B cell (primary cell): ENCODE data around the gene ENC1. TPM values are rescaled to one million over a fixed set of nuclear protein-coding genes. Genes with fewer than 3 reads are reported as not detected.

Experiments
- ATAC-seq: fragments of 200-7000 bp; cut with Tn5 transposase; one replicate; pipeline ENCODE4 v1.10.0; 2021; ENCODE audit warnings: low read depth, mild to moderate bottlenecking, moderate number of reproducible peaks, moderate library complexity
- CTCF ChIA-PET: fragments of 350-600 bp; sonication (Branson Sonifier 250); formaldehyde crosslinking; loops from one replicate; lab custom pipeline; 2021; ENCODE audit warnings: antibody characterized with exemption, inconsistent platforms; lab: Charles Lee
- POLR2A ChIA-PET: fragments of 350-600 bp; sonication (Branson Sonifier 250); formaldehyde crosslinking; loops from one replicate; lab custom pipeline; 2021; ENCODE audit warnings: antibody characterized with exemption; lab: Charles Lee
- DNase-seq: peaks from one replicate; pipeline ENCODE4 v3.0.0; 2013
- H2AFZ ChIP-seq: 2 replicates; pipeline ENCODE4 v1.6.1; 2012; ENCODE audit warnings: mild to moderate bottlenecking, low read depth, low read length; ENCODE audit not compliant: insufficient read depth, poor library complexity, severe bottlenecking
- H3K27ac ChIP-seq, 2 donors: 1 replicate in 1 of 2; 2 replicates in 1 of 2; pipeline ENCODE4 v1.5.1; 2012 to 2013; ENCODE audit warnings: low read length in 2 of 2, mild to moderate bottlenecking in 2 of 2, moderate library complexity in 1 of 2
- H3K27me3 ChIP-seq, 4 experiments: fragments of 200-600 bp in 1 of 4; sonication (generic) in 1 of 4; replicated peaks in 1 of 4; 1 replicate in 2 of 4; 2 replicates in 2 of 4; pipeline versions ENCODE4 v1.6.1 to v1.7.0; 2013 to 2016; ENCODE audit warnings: low read length in 3 of 4, mild to moderate bottlenecking in 2 of 4, mixed read lengths in 1 of 4, moderate library complexity in 1 of 4; ENCODE audit not compliant: insufficient read depth in 4 of 4, control insufficient read depth in 3 of 4; ENCODE audit errors: control extremely low read depth in 1 of 4
- H3K36me3 ChIP-seq, 2 experiments: replicated peaks in 1 of 2; 1 replicate in 1 of 2; 2 replicates in 1 of 2; pipeline versions ENCODE4 v1.6.1 to v1.7.1; 2013; ENCODE audit warnings: low read length in 1 of 2; ENCODE audit not compliant: insufficient read depth in 2 of 2, control insufficient read depth in 1 of 2; ENCODE audit errors: control extremely low read depth in 1 of 2, extremely low read depth in 1 of 2
- H3K4me1 ChIP-seq, 2 donors: fragments of 200-600 bp in 1 of 2; sonication (generic) in 1 of 2; 1 replicate in 1 of 2; 2 replicates in 1 of 2; pipeline versions ENCODE4 v1.5.1 to v1.6.1; 2013 to 2017; ENCODE audit warnings: low read length in 2 of 2; ENCODE audit not compliant: control insufficient read depth in 2 of 2, insufficient read depth in 2 of 2
- H3K4me2 ChIP-seq: replicated peaks from 2 replicates; pipeline ENCODE3; 2012; ENCODE audit warnings: mild to moderate bottlenecking, low read depth, low read length; ENCODE audit not compliant: poor library complexity, severe bottlenecking
- H3K4me3 ChIP-seq, 5 experiments: fragments of 200-600 bp in 1 of 5; sonication (generic) in 1 of 5; 1 replicate in 3 of 5; 2 replicates in 2 of 5; pipeline versions ENCODE4 v1.5.1 to v1.7.0; 2011 to 2016; ENCODE audit warnings: low read length in 4 of 5, mild to moderate bottlenecking in 4 of 5, low read depth in 2 of 5, control low read depth in 1 of 5, moderate library complexity in 1 of 5; ENCODE audit not compliant: insufficient read depth in 1 of 5; ENCODE audit errors: control extremely low read depth in 1 of 5, extremely low read depth in 1 of 5
- H3K79me2 ChIP-seq: fragments of 200-600 bp; sonication (generic); one replicate; pipeline ENCODE4 v1.6.0; 2016; ENCODE audit warnings: low read length; ENCODE audit not compliant: control insufficient read depth, insufficient read depth
- H3K9ac ChIP-seq: fragments of 200-600 bp; sonication (generic); 2 replicates; pipeline ENCODE4 v1.6.1; 2017; ENCODE audit warnings: mild to moderate bottlenecking, low read length, moderate library complexity
- H3K9me3 ChIP-seq, 3 donors: one replicate each; pipeline versions ENCODE4 v1.6.1 to v1.7.1; 2013; ENCODE audit warnings: low read length in 2 of 3; ENCODE audit not compliant: control insufficient read depth in 2 of 3, insufficient read depth in 1 of 3; ENCODE audit errors: control extremely low read depth in 1 of 3
- H4K20me1 ChIP-seq: 2 replicates; pipeline ENCODE4 v1.6.0; 2012; ENCODE audit warnings: mild to moderate bottlenecking, low read length; ENCODE audit not compliant: insufficient read depth, control insufficient read depth, poor library complexity, severe bottlenecking
- H3K27ac Mint-ChIP-seq: one replicate; pipeline ENCODE4 v1.8.0; 2021; ENCODE audit warnings: mixed read lengths
- H3K27me3 Mint-ChIP-seq: one replicate; pipeline ENCODE4 v1.8.0; 2021; ENCODE audit warnings: mixed read lengths
- H3K4me1 Mint-ChIP-seq: one replicate; pipeline ENCODE4 v1.8.0; 2021; ENCODE audit warnings: mixed read lengths
- H3K4me3 Mint-ChIP-seq: one replicate; pipeline ENCODE4 v1.8.0; 2021; ENCODE audit warnings: mixed read lengths
- H3K9me3 Mint-ChIP-seq: one replicate; pipeline ENCODE4 v1.8.0; 2022; ENCODE audit warnings: mixed read lengths; ENCODE audit not compliant: insufficient read depth
- EZH2 ChIP-seq: IDR thresholded peaks from 2 replicates; pipeline ENCODE4 v1.6.1; 2012; ENCODE audit warnings: borderline replicate concordance, low read depth, mild to moderate bottlenecking, moderate library complexity, low read length; ENCODE audit not compliant: insufficient read depth, poor library complexity, severe bottlenecking
- whole genome bisulfite sequencing: methylation state at CpG from one replicate; pipeline ENCODE4 v1.1.5; 2013; ENCODE audit warnings: missing lambda C conversion rate; ENCODE audit not compliant: insufficient coverage; 5-methylcytosine and 5-hydroxymethylcytosine counted together
- intact Hi-C: fragments of 100-400 bp; cut with micrococcal nuclease; formaldehyde crosslinking; loops from one replicate; pipeline ENCODE4 v1.10.0; 2022
- polyA plus RNA-seq: library from polyadenylated mRNA; depleted of rRNA; stranded (reverse); fragments of >200 nt; gene quantifications from 2 replicates; pipeline ENCODE4 v1.2.3, GENCODE V29; 2012
- total RNA-seq, 2 donors: library from RNA; stranded (reverse); fragments of 120-200 nt in 1 of 2; gene quantifications; 1 replicate in 1 of 2; 2 replicates in 1 of 2; pipeline versions ENCODE4 v1.2.3 to v1.2.4, GENCODE V29; 2013 to 2022
- TF ChIP-seq, protein P1 (sequence below): fragments of 200-600 bp; IDR thresholded peaks from one replicate; pipeline ENCODE4 v1.8.0; 2022; ENCODE audit warnings: antibody characterized with exemption, mild to moderate bottlenecking

Gene ENC1
- total and polyA plus RNA-seq, 2 donors (not counting 1 experiment from before 2014, with no cell fraction given): 7.2 to 14.6 TPM

DNA sequence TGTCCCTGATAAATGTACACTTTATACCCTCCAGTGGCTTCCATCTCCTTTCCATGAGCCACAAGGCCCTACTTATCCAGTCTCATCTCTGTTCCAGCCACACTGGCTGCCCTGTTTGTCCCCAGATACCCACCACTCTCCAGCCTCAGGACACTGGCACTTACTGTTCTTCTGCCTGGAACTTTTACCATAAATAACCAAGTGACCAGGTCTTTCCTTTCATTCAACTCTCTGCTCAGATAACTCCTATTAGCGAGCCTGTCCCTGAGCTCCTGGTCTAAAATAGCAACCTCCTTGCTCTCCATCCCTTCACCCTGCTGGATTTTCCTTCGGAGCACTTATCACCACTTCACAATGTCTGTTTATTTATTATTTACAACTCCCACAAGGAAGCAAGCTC is 16.6 kb upstream of the ENC1 start:
- Mint-ChIP-seq H3K27ac (no peak overlapping the region), H3K4me1 (no peaks in the 10 kb centered on the region), H3K4me3 (no peak overlapping the region), H3K9me3 (no peaks in the 10 kb centered on the region), H3K27me3 (peaks cover 21% of the 10 kb centered on the region)
- POLR2A ChIA-PET: no interaction called here
- no peaks in the 10 kb centered on the region for H4K20me1 ChIP-seq
- DNase-seq (no peak), ATAC-seq (no peak)
- H3K4me1 ChIP-seq: no peaks in the 10 kb centered on the region
- no peak overlapping the region for H2AFZ ChIP-seq
- WGBS: 71% methylated on average over 1 of the region's 2 CpGs
- H3K9me3 ChIP-seq: no peaks in the 10 kb centered on the region
- no peak overlapping the region for H3K4me2 ChIP-seq
- peaks cover 0 to 7% (median 2%) of the 10 kb centered on the region in 4 experiments for H3K27me3 ChIP-seq
- no peak overlapping the region for H3K9ac ChIP-seq
- no peak overlapping the region for H3K27ac ChIP-seq
- no peaks in the 10 kb centered on the region for H3K36me3 ChIP-seq
- H3K79me2 ChIP-seq: no peaks in the 10 kb centered on the region
- intact Hi-C loops: no loop called here
- no peak for TF ChIP-seq EZH2
- TF ChIP-seq, protein P1, sequence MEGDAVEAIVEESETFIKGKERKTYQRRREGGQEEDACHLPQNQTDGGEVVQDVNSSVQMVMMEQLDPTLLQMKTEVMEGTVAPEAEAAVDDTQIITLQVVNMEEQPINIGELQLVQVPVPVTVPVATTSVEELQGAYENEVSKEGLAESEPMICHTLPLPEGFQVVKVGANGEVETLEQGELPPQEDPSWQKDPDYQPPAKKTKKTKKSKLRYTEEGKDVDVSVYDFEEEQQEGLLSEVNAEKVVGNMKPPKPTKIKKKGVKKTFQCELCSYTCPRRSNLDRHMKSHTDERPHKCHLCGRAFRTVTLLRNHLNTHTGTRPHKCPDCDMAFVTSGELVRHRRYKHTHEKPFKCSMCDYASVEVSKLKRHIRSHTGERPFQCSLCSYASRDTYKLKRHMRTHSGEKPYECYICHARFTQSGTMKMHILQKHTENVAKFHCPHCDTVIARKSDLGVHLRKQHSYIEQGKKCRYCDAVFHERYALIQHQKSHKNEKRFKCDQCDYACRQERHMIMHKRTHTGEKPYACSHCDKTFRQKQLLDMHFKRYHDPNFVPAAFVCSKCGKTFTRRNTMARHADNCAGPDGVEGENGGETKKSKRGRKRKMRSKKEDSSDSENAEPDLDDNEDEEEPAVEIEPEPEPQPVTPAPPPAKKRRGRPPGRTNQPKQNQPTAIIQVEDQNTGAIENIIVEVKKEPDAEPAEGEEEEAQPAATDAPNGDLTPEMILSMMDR: no peak
- no peak overlapping the region for H3K4me3 ChIP-seq
- CTCF ChIA-PET: interaction anchor here (1.0 kb wide), 1 partner anchor 8 kb away, joined by 5 read pairs; no protein-coding TSS in a partner anchor

GRCh38 chr5:74655716-74656115 is 15.2 kb upstream of the ENC1 start:
- ATAC-seq: no peak
- ChIA-PET POLR2A (no interaction called here), CTCF (interaction anchor here (1.0 kb wide), 1 partner anchor 19 kb away, joined by 3 read pairs; no protein-coding TSS in a partner anchor)
- Histone ChIP-seq H3K36me3 (no peaks in the 10 kb centered on the region), H3K27me3 (peaks cover 0 to 5% (median 2%) of the 10 kb centered on the region in 4 experiments), H3K9ac (no peak overlapping the region), H3K4me3 (no peak overlapping the region), H3K4me1 (no peaks in the 10 kb centered on the region), H3K9me3 (no peaks in the 10 kb centered on the region), H3K27ac (no peak overlapping the region), H3K4me2 (no peak overlapping the region), H3K79me2 (no peaks in the 10 kb centered on the region), H2AFZ (no peak overlapping the region), H4K20me1 (no peaks in the 10 kb centered on the region)
- H3K4me3 Mint-ChIP-seq: no peak overlapping the region
- TF ChIP-seq, protein P1: no peak
- no peak for TF ChIP-seq EZH2
- DNase-seq: no peak
- no peaks in the 10 kb centered on the region for H3K4me1 Mint-ChIP-seq
- H3K9me3 Mint-ChIP-seq: no peaks in the 10 kb centered on the region
- H3K27ac Mint-ChIP-seq: no peak overlapping the region
- peaks cover 29% of the 10 kb centered on the region for H3K27me3 Mint-ChIP-seq
- intact Hi-C loops: no loop called here
